DND-41 (cell line): ENCODE results near the gene TOB2.

ENCODE experiments used
- CTCF ChIP-seq: IDR thresholded peaks from 2 replicates; pipeline ENCODE4 v1.5.1; 2012; ENCODE audit warnings: borderline replicate concordance, low read length, moderate library complexity, mild to moderate bottlenecking; ENCODE audit not compliant: poor library complexity, severe bottlenecking; ENCODE audit errors: extremely low read depth
- EZH2 ChIP-seq: IDR thresholded peaks from 3 replicates; pipeline ENCODE4 v1.6.1; 2012; ENCODE audit warnings: borderline replicate concordance, low read depth, mild to moderate bottlenecking, moderate library complexity, low read length, inconsistent platforms; ENCODE audit not compliant: severe bottlenecking

- TF ChIP-seq CTCF (no peak), EZH2 (no peak)
Measured at GRCh38 chr22:41417622-41418390, 28.8 kb downstream of the TOB2 start.
